Heart left ventricle (tissue), 13 donors: ENCODE measurements around the gene VIT.
"Not testable (repeated sequence)": the region's sequence is repeated elsewhere in the genome, so short reads cannot be mapped to it uniquely, and the experiment has no call there.

Source experiments
- CTCF ChIP-seq, 12 donors: fragments of 200-600 bp; sonication (generic) in 4 of 12; IDR thresholded peaks; one replicate each; pipeline versions ENCODE4 v1.5.0 to v1.8.0; 2018 to 2022; ENCODE audit warnings: antibody characterized with exemption in 12 of 12, mild to moderate bottlenecking in 5 of 12
- POLR2A ChIP-seq, 2 donors: fragments of 450-650 bp; IDR thresholded peaks; one replicate each; pipeline ENCODE4 v1.6.1; 2017; ENCODE audit warnings: antibody characterized with exemption in 2 of 2, mild to moderate bottlenecking in 2 of 2, moderate library complexity in 2 of 2
- donor health status: ischemic (EF 13 %, LVEDD 7.1; RV severe dilation, severe dysfunction).
- donor health status: DM: no; HTN: yes; CAD: no.
- donor health status: DM: no; HTN: no; CAD: no.
- donor health status: ischemic (EF 25% LVEDD 6.9; RV normal size, moderate dysfunction).
- donor health status: ischemic (EF 25% LVEDD 5.7; RV mildly dilated, moderate dysfunction).
- donor health status: ischemic (EF 35%, LVEDD 5.7; RV mildly dilated, moderate dysfunction).
- donor health status: nonischemic (EF 11% LVEDD 7.7; RV severe dilation, severe dysfunction).
- donor health status: DM: yes; HTN: yes; CAD: no.
- donor health status: PGD.
- donor health status: ischemic (EF 29% LVEDD 5.4; RV normal size, mild dysfunction).
- donor health status: nonischemic (EF 23%, LVEDD 6.1; RV moderate dilation, normal function).

- TF ChIP-seq CTCF, POLR2A (IDR thresholded peaks at IDR 0.05): not testable (repeated sequence)
Measured at GRCh38 chr2:36689013-36689412, 7.5 kb upstream of the VIT start.
